PC-9 (cell line): ENCODE measurements around the gene HS6ST3. TPM values are rescaled to one million over a fixed set of nuclear protein-coding genes. Genes with fewer than 3 reads are reported as not detected.
"Not testable (repeated sequence)": the region's sequence is repeated elsewhere in the genome, so short reads cannot be mapped to it uniquely, and the experiment has no call there.

ENCODE experiments used
- Bru-seq: library from RNA; stranded (reverse); fragments of 400-500 nt; gene quantifications from one replicate; lab custom pipeline; 2021; lab: Mats Ljungman, UMichigan
- BruChase-seq, 2 experiments: library from RNA; stranded (reverse); fragments of 400-500 nt; gene quantifications; one replicate each; lab custom pipeline; 2021; lab: Mats Ljungman, UMichigan
- BruUV-seq: library from RNA; stranded (reverse); fragments of 400-500 nt; replicated peaks from 2 replicates; lab custom pipeline; 2021; lab: Mats Ljungman, UMichigan
- CTCF ChIA-PET: fragments of 300-600 bp; sonication (Branson Sonifier 250); formaldehyde crosslinking; loops from one replicate; lab custom pipeline; 2022; ENCODE audit warnings: antibody characterized with exemption; lab: Charles Lee
- POLR2A ChIA-PET: fragments of 300-600 bp; sonication (Branson Sonifier 250); formaldehyde crosslinking; loops from one replicate; lab custom pipeline; 2022; ENCODE audit warnings: antibody characterized with exemption; ENCODE audit not compliant: unreplicated experiment; lab: Charles Lee
- DNase-seq, 2 experiments: peaks; one replicate each; pipeline versions ENCODE4 v3.0.0 to v3.0.0-alpha.2; 2015 to 2022; ENCODE audit warnings: mixed read lengths in 1 of 2
- H2AFZ ChIP-seq: fragments of 200-600 bp; sonication (generic); 2 replicates; pipeline ENCODE4 v1.8.1; 2017; ENCODE audit warnings: antibody characterized with exemption
- H3F3A ChIP-seq: fragments of 200-600 bp; sonication (generic); 2 replicates; pipeline ENCODE4 v1.8.1; 2017; ENCODE audit warnings: antibody characterized with exemption, mild to moderate bottlenecking, low read depth; ENCODE audit not compliant: insufficient read depth
- H3K27ac ChIP-seq: fragments of 200-600 bp; sonication (generic); 2 replicates; pipeline ENCODE4 v1.6.1; 2016; ENCODE audit warnings: mixed run types
- H3K27me3 ChIP-seq: fragments of 200-600 bp; sonication (generic); 2 replicates; pipeline ENCODE4 v1.6.1; 2016; ENCODE audit warnings: low read depth, mixed run types; ENCODE audit not compliant: insufficient read depth
- H3K36me3 ChIP-seq: fragments of 200-600 bp; sonication (generic); 2 replicates; pipeline ENCODE4 v1.6.1; 2016; ENCODE audit warnings: low read depth, mixed run types
- H3K4me1 ChIP-seq: fragments of 200-600 bp; sonication (generic); replicated peaks from 2 replicates; pipeline ENCODE4 v1.6.1; 2016; ENCODE audit warnings: mixed run types; ENCODE audit not compliant: insufficient read depth
- H3K4me2 ChIP-seq: fragments of 200-600 bp; sonication (generic); 2 replicates; pipeline ENCODE4 v1.6.1; 2017; ENCODE audit warnings: mixed run types
- H3K4me3 ChIP-seq: fragments of 200-600 bp; sonication (generic); 2 replicates; pipeline ENCODE4 v1.6.1; 2016; ENCODE audit warnings: mixed run types
- H3K79me2 ChIP-seq: fragments of 200-600 bp; sonication (generic); 2 replicates; pipeline ENCODE4 v1.6.1; 2017; ENCODE audit warnings: low read depth, mixed run types
- H3K9me2 ChIP-seq: fragments of 200-600 bp; sonication (generic); 2 replicates; pipeline ENCODE4 v1.8.1; 2017; ENCODE audit warnings: mild to moderate bottlenecking; ENCODE audit not compliant: insufficient read depth
- H3K9me3 ChIP-seq: fragments of 200-600 bp; sonication (generic); 2 replicates; pipeline ENCODE4 v1.8.1; 2016; ENCODE audit warnings: low read depth; ENCODE audit not compliant: insufficient read depth
- H4K20me1 ChIP-seq: fragments of 200-600 bp; sonication (generic); 2 replicates; pipeline ENCODE4 v1.8.1; 2017; ENCODE audit not compliant: insufficient read depth
- EZH2 ChIP-seq: fragments of 200-600 bp; sonication (generic); IDR thresholded peaks from 2 replicates; pipeline ENCODE4 v1.8.0; 2017; ENCODE audit warnings: antibody characterized with exemption, low read depth
- intact Hi-C: fragments of 100-400 bp; cut with micrococcal nuclease; formaldehyde crosslinking; loops from one replicate; pipeline ENCODE4 v1.10.0; 2022; ENCODE audit not compliant: unreplicated experiment
- long read RNA-seq: library from polyadenylated mRNA; stranded (forward); transcript quantifications from one replicate; pipeline ENCODE4 v2.0.0, GENCODE V29; 2022
- total RNA-seq: library from RNA; stranded (reverse); gene quantifications from 2 replicates; pipeline ENCODE4 v1.2.3, GENCODE V29; 2021
- TF ChIP-seq, protein P1 (sequence below): fragments of 200-600 bp; sonication (generic); conservative IDR thresholded peaks from 2 replicates; pipeline ENCODE4 v1.6.1; 2017; ENCODE audit warnings: mixed run types, antibody characterized with exemption, mild to moderate bottlenecking, moderate library complexity

Gene HS6ST3
- total RNA-seq: not detected in 2 replicates
- Bru-seq, nascent RNA: percentile 0 among the genes with signal in this experiment
- percentile 1 among the genes with signal in this experiment for BruChase-seq, experiment 1, labeled RNA remaining after a 2-hour chase
- percentile 1 among the genes with signal in this experiment for BruChase-seq, experiment 2, labeled RNA remaining after a 6-hour chase
- long read RNA-seq: 0 reads

DNA sequence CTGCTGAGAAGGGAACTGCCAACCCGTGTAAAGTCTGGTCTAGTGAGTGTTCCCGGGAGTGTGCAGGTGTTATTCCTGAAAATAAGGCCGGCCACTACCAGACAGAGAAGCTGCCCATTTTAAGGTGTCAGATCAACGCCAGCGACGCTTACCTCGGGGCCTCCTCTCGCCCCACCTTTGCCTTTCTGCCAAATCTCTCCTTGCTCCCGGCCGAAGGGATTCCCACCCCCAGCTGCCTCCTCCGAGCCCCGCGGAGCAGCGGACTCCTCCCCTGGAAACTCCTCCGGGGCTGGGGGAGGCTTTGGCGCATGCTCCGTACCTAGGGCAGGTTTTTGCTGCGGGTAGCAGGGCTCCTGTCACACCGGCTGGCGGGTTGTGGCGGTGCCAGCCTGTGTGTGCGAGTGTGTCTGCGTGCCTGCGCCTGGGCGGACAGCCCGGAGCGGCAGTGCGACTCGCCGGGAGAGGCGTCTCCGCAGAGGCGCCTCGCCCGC is at the start of gene HS6ST3:
TSS of gene HS6ST3 (plus strand) at position 359 of the 491 bp plus-strand sequence.
- CTCF ChIA-PET: no interaction called here

DNA sequence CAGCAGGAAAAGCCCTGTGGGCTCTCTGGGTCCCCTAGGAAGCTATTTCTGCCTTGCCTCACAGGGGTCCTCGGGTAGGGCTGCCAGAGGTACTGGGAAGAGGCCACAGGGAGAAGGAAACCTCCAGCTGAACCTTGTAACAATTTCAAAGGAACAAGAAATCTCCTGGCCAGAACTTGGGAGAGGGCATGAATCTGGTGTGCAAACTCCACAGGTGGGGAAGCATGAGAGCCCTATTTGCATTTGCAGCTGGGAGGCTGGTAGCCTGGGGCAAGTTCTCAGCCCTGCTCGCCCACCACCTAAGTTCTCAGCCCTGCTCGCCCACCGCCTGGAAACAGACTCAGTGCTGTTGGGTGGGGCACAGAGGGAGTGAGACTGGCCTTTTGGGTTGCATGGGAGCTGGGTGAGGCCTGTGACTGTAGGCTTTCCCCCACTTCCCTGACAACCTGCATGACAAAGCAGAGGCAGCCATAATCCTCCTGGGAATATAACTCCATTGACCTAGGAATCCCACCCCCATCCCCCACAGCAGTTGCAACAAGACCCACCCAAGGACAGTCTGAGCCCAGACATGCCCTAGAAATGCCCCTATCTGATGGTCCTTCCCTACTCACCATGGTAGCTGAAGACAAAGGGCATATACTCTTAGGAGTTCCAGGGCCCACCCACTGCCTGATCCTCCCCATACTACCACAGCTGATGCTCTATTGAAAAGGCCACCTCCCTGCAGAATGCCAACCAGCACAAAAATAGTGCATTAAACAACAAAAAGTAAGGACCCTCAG is 48.4 kb upstream of the HS6ST3 start:
- Histone ChIP-seq H3K4me1 (peaks cover 11% of the 10 kb centered on the region), H3F3A (no peaks in the 10 kb centered on the region), H3K9me2 (no peaks in the 10 kb centered on the region), H4K20me1 (0 out of 2 replicates have a peak, but pooled peaks cover 9% of the 10 kb centered on the region), H3K9me3 (no peaks in the 10 kb centered on the region), H3K4me3 (no peak overlapping the region), H3K27ac (no peak overlapping the region), H3K36me3 (no peaks in the 10 kb centered on the region), H2AFZ (no peak overlapping the region), H3K27me3 (no peaks in the 10 kb centered on the region), H3K4me2 (no peak overlapping the region), H3K79me2 (peaks cover 70% of the 10 kb centered on the region)
- DNase-seq: no peak
- no peak for TF ChIP-seq EZH2
- TF ChIP-seq, protein P1, sequence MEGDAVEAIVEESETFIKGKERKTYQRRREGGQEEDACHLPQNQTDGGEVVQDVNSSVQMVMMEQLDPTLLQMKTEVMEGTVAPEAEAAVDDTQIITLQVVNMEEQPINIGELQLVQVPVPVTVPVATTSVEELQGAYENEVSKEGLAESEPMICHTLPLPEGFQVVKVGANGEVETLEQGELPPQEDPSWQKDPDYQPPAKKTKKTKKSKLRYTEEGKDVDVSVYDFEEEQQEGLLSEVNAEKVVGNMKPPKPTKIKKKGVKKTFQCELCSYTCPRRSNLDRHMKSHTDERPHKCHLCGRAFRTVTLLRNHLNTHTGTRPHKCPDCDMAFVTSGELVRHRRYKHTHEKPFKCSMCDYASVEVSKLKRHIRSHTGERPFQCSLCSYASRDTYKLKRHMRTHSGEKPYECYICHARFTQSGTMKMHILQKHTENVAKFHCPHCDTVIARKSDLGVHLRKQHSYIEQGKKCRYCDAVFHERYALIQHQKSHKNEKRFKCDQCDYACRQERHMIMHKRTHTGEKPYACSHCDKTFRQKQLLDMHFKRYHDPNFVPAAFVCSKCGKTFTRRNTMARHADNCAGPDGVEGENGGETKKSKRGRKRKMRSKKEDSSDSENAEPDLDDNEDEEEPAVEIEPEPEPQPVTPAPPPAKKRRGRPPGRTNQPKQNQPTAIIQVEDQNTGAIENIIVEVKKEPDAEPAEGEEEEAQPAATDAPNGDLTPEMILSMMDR: no peak
- ChIA-PET CTCF (no interaction called here), POLR2A (no interaction called here)
- no TSS peak for BruUV-seq
- intact Hi-C loops: no loop called here

More for the DNA sequence above, at the start of gene HS6ST3:
- H3K9me2 ChIP-seq: no peaks in the 10 kb centered on the region
- intact Hi-C loops: no loop called here
- no peaks in the 10 kb centered on the region for H3K36me3 ChIP-seq
- H3K4me1 ChIP-seq: no peaks in the 10 kb centered on the region
- no peak within 1 kb of the TSS for H3K27ac ChIP-seq
- peak within 1 kb of the TSS; percentile 85 for H2AFZ ChIP-seq
- H3K27me3 ChIP-seq: peaks cover 35% of the 10 kb centered on the region
- H4K20me1 ChIP-seq: no peaks in the 10 kb centered on the region
- BruUV-seq: no TSS peak
- H3F3A ChIP-seq: no peaks in the 10 kb centered on the region
- TF ChIP-seq, protein P1: no peak
- TF ChIP-seq EZH2: 0 out of 2 replicates have a peak, but pooled peaks have one; percentile 73
- peak in 1 of 2 experiments; percentile 5 for DNase-seq
- peak within 1 kb of the TSS; percentile 62 for H3K4me3 ChIP-seq
- no peaks in the 10 kb centered on the region for H3K9me3 ChIP-seq
- peak within 1 kb of the TSS; percentile 96 for H3K4me2 ChIP-seq
- POLR2A ChIA-PET: no interaction called here
- no peaks in the 10 kb centered on the region for H3K79me2 ChIP-seq

DNA sequence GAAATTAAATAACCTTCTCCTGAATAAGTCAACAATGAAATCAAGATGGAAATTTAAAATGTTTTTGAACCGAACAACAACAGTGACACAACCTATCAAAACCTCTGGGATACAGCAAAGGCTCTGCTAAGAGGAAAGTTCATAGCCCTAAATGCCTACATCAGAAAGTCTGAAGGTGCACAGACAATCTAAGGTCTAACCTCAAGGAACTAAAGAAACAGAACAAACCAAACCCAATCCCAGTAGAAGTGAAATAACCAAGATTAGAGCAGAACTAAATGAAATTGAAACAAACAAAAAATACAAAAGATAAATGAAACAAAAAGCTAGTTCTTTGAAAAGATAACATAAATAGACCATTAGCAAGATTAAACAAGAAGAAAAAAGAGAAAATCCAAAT is 45.7 kb upstream of the HS6ST3 start:
- no peak overlapping the region for H2AFZ ChIP-seq
- H3K27me3 ChIP-seq: no peaks in the 10 kb centered on the region
- H3K4me1 ChIP-seq: no peaks in the 10 kb centered on the region
- H3K9me2 ChIP-seq: no peaks in the 10 kb centered on the region
- H3K4me2 ChIP-seq: no peak overlapping the region
- 0 out of 2 replicates have a peak, but pooled peaks cover 9% of the 10 kb centered on the region for H4K20me1 ChIP-seq
- H3K79me2 ChIP-seq: peaks cover 85% of the 10 kb centered on the region
- CTCF ChIA-PET: no interaction called here
- intact Hi-C loops: no loop called here
- no peak overlapping the region for H3K4me3 ChIP-seq
- BruUV-seq: no TSS peak
- no peaks in the 10 kb centered on the region for H3F3A ChIP-seq
- POLR2A ChIA-PET: interaction anchor here (0.6 kb wide), 1 partner anchor 8 kb away, joined by 7 read pairs; no protein-coding TSS in a partner anchor
- no peaks in the 10 kb centered on the region for H3K9me3 ChIP-seq
- no peaks in the 10 kb centered on the region for H3K36me3 ChIP-seq
- no peak for DNase-seq
- H3K27ac ChIP-seq: no peak overlapping the region
- no peak for TF ChIP-seq EZH2
- TF ChIP-seq, protein P1: no peak

DNA sequence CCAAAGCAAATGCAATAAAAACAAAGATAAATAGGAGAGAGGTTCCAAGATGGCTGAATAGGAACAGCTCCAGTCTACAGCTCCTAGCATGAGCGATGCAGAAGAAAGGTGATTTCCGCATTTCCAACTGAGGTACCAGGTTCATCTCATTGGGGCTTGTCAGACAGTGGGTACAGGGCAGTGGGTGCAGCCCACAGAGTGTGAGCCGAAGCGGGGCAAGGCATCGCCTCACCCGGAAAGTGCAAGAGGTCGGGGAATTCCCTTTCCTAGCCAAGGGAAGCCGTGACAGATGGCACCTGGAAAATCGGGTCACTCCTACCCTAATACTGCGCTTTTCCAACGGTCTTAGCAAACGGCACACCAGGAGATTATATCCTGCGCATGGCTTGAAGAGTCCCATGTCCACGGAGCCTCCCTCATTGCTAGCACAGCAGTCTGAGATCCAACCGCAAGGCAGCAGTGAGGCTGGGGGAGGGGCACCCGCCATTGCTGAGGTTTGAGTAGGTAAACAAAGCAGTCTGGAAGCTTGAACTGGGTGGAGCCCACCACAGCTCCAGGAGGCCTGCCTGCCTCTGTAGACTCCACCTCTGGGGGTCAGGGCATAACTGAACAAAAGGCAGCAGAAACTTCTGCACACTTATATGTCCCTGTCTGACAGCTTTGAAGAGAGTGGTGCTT is 43.3 kb upstream of the HS6ST3 start:
- H3K4me2 ChIP-seq, BruUV-seq, CTCF ChIA-PET: not testable (repeated sequence)

More for the DNA sequence above, 43.3 kb upstream of the HS6ST3 start:
- intact Hi-C loops, H3F3A ChIP-seq, H3K9me2 ChIP-seq, DNase-seq, H3K27me3 ChIP-seq, H3K27ac ChIP-seq, H2AFZ ChIP-seq, H3K36me3 ChIP-seq, H3K4me3 ChIP-seq, H3K4me1 ChIP-seq, H3K9me3 ChIP-seq, H4K20me1 ChIP-seq, POLR2A ChIA-PET: not testable (repeated sequence)
- peaks cover 92% of the 10 kb centered on the region for H3K79me2 ChIP-seq
